ENCODE results near the gene MYMX. TPM values are rescaled to one million over a fixed set of nuclear protein-coding genes. Genes with fewer than 3 reads are reported as not detected.

The MYMX gene
- total RNA-seq, 1 donor = not detected

DNA sequence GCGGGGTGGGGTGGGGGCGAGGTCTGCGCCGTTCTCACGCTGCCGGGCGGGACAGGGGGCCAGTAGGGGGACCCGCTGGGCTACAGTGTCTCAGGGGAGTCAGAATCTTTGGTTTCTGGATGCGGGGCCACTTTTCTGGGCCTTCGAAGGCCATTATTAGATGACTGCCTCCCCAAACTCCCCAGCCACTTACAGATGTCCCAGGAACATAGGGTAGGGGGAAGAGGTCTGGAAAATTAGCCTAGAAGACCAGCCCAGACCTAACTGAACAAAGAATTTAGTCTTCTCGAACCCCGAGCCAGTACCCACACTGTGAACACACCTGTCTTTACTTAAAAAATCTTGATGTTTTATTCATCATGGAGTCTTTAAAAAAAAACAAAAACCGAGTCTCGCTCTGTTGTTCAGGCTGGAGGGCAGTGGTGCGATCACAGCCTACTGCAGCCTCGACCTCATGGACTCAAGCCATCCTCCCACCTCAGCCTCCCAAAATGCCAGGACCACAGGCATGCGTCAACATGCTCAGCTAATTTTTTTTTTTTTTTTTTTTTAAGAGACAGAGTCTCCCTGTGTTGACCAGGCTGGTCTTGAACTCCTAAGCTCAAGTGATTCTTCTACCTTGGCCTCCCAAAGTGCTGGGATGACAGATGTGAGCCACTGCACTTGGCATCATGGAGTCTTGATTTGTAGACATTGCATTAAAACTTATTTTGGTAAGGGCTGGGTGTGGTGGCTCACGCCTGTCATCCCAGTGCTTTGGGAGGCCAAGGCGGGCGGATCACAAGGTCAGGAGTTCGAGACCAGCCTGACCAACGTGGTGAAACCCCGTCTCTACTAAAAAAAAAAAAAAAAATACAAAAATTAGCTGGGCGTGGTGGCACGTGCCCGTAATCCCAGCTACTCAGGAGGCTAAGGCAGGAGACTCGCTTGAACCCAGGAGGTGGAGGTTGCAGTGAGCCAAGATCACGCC, 3.4 kb downstream of the MYMX start:
- no peak for TF ChIP-seq CTCF (IDR thresholded peaks at IDR 0.05; ENCODE audit: insufficient read depth, low read depth, low read length)
- H3K4me3 ChIP-seq (ENCODE audit: low read depth, low read length) = peak overlapping the region; percentile 62
- no peak for DNase-seq (ENCODE audit: low read depth)

DNA sequence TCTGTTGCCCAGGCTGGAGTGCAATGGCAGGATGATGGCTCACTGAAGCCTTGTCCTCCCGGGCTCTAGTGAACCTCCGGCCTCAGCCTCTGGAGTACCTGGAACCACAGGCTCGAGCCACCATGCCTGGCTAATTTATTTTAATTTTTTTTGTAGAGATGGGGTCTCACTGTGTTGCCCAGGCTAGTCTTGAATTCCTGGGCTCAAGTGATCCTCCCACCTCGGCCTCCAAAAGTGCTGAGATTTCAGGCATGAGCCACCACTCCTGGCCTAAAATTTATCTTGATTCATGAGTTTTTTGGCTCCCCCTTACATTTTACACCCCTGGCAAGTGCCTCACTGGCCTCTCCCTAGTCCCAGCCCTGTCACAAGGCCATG, 4.2 kb downstream of the MYMX start:
- TF ChIP-seq CTCF (IDR thresholded peaks at IDR 0.05; ENCODE audit: insufficient read depth, low read depth, low read length) = no peak
- no peak for DNase-seq (ENCODE audit: low read depth)
- H3K4me3 ChIP-seq (ENCODE audit: low read depth, low read length) = no peak overlapping the region

DNA sequence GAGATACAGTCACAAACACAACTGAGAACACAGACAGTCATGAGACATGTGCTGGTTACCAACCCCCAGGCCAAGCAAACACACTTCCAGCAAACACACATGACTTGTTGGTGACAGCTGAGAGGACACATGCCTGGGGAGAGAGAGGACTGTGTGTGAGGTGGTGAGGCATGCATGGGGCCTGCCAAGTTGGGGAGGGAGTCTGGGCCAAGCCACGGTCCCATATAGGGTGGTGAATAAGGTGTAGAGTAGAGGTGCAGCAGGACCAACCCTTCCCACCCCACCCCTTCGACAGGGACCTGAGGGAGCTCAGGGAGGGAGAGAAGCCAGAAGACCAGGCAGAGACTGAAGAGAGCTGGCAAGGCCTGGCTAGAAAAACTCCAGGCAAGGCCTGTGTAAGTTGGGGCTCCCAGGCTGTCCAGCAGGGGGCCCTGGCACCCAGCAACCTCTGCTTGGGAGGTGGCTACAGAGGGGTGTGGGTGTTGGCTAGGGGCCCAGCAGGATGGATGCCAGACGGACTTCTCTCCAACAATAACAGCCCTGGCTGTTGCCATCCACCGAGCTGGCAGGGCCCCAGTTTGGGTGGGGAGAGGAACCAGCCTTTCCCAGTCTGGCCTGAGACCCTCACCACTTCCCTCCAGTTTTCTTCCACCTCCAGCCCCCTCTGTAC, 4.7 kb downstream of the MYMX start:
- H3K4me3 ChIP-seq (ENCODE audit: low read depth, low read length) = no peak overlapping the region
- DNase-seq (ENCODE audit: low read depth) = peak; percentile 90
- peak; percentile 84 for TF ChIP-seq CTCF (IDR thresholded peaks at IDR 0.05; ENCODE audit: insufficient read depth, low read depth, low read length)

DNA sequence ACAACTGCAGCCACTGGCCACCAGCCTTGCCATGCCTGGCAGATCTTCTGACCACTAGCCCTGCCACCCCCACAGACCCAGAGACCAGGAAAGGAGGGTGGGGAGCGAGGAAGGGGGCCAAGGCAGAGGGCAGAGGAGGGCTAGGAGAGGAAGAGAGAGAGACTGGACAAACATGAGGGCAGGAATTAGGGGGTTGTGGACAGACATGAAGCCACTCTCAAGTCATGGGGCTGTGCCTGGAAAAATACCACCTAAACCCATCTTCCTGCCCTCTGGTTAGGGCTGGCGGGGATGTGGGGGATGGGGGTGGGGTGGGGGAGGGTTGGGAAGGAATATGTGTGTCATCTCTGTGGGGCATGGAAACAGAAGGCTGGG, 5.2 kb downstream of the MYMX start:
- no peak for TF ChIP-seq CTCF (IDR thresholded peaks at IDR 0.05; ENCODE audit: insufficient read depth, low read depth, low read length)
- DNase-seq (ENCODE audit: low read depth) = no peak
- no peak overlapping the region for H3K4me3 ChIP-seq (ENCODE audit: low read depth, low read length)

DNA sequence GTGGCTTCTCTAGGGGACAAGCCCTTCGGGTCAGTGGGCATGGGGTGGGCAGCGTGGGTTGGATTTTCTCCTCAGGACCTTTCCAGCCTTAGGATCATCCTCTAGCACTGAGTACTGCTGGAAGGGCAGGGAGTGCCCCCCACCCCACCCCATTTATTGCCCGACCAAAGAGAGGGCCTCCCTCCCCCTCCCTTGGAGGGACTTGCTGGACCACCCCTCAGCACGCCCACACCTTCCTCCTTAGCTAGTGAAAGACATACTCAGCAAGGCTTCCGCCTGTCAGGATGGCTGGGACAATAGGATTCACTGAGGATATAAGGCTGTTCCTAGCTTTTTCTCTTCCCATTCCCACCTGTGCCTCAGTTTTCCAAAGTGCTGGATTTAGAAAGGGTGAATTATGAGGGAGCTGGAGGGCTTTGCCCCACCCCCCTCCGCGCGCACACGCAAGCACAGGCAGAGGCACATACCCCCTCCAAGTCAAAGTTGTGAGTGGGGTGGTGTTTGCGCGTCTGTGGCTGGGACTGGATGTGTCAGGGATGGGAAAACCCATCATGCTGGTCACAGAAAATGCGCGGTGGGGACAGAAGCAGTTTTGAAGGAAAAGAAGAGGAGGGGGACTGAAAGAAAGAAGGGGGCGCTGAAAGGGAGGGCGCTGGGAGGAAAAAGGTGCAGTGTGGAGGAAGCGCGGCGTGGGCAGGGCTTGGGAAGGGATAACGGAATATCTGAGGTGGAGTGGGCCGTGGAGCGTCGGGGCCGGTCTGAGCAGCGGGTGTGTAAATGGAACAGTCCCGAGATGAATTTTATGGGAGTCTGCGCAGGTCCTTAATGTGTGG, 6.0 kb downstream of the MYMX start:
- DNase-seq (ENCODE audit: low read depth) = no peak
- no peak for TF ChIP-seq CTCF (IDR thresholded peaks at IDR 0.05; ENCODE audit: insufficient read depth, low read depth, low read length)
- H3K4me3 ChIP-seq (ENCODE audit: low read depth, low read length) = peak overlapping the region; percentile 61

- peak; percentile 49 for DNase-seq (ENCODE audit: low read depth)
- peak within 1 kb of the TSS; percentile 61 for H3K4me3 ChIP-seq (ENCODE audit: low read depth, low read length)
- peak; percentile 10 for TF ChIP-seq CTCF (IDR thresholded peaks at IDR 0.05; ENCODE audit: insufficient read depth, low read depth, low read length)
Measured at GRCh38 chr6:44223319-44224028, 6.7 kb downstream of the MYMX start, which contains the start of gene SLC29A1. Gene SLC29A1 (plus strand): TSS chr6:44223595. CDS start chr6:44227314, 3,719 bp downstream.

Data from fibroblast of villous mesenchyme (primary cell).